Gastrocnemius medialis (tissue), 4 donors: ENCODE results near the gene PPP2R1A.

ENCODE experiments used
- POLR2A ChIP-seq, 2 donors: fragments of 450-650 bp; IDR thresholded peaks; one replicate each; pipeline ENCODE4 v1.6.1; 2017; ENCODE audit warnings: antibody characterized with exemption in 2 of 2, mild to moderate bottlenecking in 2 of 2, moderate library complexity in 2 of 2
- TF ChIP-seq, protein P1 (sequence below), 5 experiments: fragments of 450-650 bp in 3 of 5; fragments of 200-600 bp in 2 of 5; sonication (generic) in 2 of 5; IDR thresholded peaks in 4 of 5; conservative IDR thresholded peaks in 1 of 5; 1 replicate in 4 of 5; 2 replicates in 1 of 5; pipeline ENCODE4 v1.5.1; 2016 to 2019; ENCODE audit warnings: antibody characterized with exemption in 5 of 5, mild to moderate bottlenecking in 3 of 5, moderate library complexity in 3 of 5

DNA sequence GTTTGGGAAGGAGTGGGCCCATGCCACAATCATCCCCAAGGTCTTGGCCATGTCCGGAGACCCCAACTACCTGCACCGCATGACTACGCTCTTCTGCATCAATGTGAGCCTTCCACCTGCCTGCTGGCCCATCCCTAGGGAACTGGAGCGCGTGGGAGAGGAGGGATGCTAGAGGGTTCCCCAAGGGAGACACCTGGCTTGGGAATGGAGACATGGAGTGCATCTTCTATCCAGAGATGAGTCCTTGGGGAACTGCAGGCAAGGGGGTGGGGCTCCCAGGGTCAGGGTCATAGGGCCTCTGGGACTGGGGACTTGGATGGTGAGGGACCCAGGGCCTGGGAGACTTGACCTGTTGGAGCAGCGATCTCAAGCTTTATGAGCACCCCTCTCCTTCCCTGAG is 31.2 kb downstream of the PPP2R1A start:
- TF ChIP-seq, protein P1, sequence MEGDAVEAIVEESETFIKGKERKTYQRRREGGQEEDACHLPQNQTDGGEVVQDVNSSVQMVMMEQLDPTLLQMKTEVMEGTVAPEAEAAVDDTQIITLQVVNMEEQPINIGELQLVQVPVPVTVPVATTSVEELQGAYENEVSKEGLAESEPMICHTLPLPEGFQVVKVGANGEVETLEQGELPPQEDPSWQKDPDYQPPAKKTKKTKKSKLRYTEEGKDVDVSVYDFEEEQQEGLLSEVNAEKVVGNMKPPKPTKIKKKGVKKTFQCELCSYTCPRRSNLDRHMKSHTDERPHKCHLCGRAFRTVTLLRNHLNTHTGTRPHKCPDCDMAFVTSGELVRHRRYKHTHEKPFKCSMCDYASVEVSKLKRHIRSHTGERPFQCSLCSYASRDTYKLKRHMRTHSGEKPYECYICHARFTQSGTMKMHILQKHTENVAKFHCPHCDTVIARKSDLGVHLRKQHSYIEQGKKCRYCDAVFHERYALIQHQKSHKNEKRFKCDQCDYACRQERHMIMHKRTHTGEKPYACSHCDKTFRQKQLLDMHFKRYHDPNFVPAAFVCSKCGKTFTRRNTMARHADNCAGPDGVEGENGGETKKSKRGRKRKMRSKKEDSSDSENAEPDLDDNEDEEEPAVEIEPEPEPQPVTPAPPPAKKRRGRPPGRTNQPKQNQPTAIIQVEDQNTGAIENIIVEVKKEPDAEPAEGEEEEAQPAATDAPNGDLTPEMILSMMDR (IDR thresholded peaks at IDR 0.05 in 4 of 5, conservative IDR thresholded peaks at IDR 0.05 in 1 of 5): no peak
- no peak for TF ChIP-seq POLR2A (IDR thresholded peaks at IDR 0.05)
